ENCODE data around the gene CAST. TPM values are rescaled to one million over a fixed set of nuclear protein-coding genes. Genes with fewer than 3 reads are reported as not detected.
A peak's percentile ranks its signal among the peaks of the same experiment; 100 is the strongest.

Gene CAST
- total RNA-seq, 1 donor from 2014 or later = 239 TPM

DNA sequence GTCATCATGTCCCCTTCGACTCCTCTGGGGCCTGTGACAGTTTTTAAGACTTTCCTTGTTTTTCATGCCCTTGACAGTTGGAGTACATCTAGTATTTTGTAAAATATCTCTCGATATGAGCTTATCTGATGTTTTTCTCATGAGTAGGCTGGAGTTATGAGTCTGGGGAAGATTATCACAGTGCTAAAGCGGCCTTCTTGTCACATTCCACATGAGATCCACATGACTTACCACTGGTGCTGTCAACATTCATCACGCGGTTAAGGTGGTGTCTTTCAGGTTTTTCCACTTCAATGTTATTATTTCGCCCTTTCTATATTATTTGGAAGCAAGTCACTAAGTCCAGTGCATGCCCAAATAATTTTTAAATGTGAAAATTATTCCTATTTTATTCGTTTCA is 17.1 kb upstream of the CAST start:
- no peaks in the 10 kb centered on the region for H3K27me3 Mint-ChIP-seq
- peak overlapping the region; percentile 27 for H3K4me3 Mint-ChIP-seq
- TF ChIP-seq CTCF (conservative IDR thresholded peaks at IDR 0.05) = no peak
- no peak for DNase-seq (ENCODE audit: extremely low spot score, unreplicated experiment)
- H3K4me1 Mint-ChIP-seq (ENCODE audit: unreplicated experiment) = peaks cover 22% of the 10 kb centered on the region
- peak overlapping the region; percentile 85 for H3K27ac Mint-ChIP-seq
- H3K36me3 Mint-ChIP-seq = no peaks in the 10 kb centered on the region
- no peaks in the 10 kb centered on the region for H3K9me3 Mint-ChIP-seq

- Mint-ChIP-seq H3K27ac (peak overlapping the region; percentile 12), H3K4me1 (ENCODE audit: unreplicated experiment) (peaks cover 30% of the 10 kb centered on the region)
- TF ChIP-seq CTCF (conservative IDR thresholded peaks at IDR 0.05) = no peak
These were observed 14.2 kb upstream of the CAST start for GRCh38 chr5:96648023-96648422.

DNA sequence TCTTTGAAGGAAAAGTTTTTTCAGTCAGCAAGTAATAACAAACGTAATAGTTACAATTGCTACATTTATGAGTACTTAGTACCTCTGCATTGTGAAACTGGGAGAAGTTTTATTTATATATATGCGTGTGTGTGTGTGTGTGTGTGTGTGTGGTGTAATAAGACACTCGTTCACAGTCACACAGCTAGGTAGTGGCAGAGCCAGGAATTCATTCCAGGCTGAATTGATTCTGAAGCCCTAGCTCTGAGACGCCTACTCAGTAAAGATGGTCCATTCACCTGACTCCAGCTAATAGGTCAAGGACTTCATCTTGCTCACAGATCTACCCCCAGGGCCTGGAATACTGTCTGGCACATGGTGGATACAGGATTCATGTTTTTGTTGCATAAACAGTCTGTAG is 13.6 kb upstream of the CAST start:
- Mint-ChIP-seq H3K4me3 (no peak overlapping the region), H3K4me1 (ENCODE audit: unreplicated experiment) (peaks cover 30% of the 10 kb centered on the region), H3K9me3 (no peaks in the 10 kb centered on the region), H3K27me3 (no peaks in the 10 kb centered on the region), H3K27ac (peak overlapping the region; percentile 82), H3K36me3 (no peaks in the 10 kb centered on the region)
- TF ChIP-seq CTCF (conservative IDR thresholded peaks at IDR 0.05) = no peak
- DNase-seq (ENCODE audit: extremely low spot score, unreplicated experiment) = no peak

More at GRCh38 chr5:96648023-96648422, 14.2 kb upstream of the CAST start:
- Mint-ChIP-seq H3K27me3 (no peaks in the 10 kb centered on the region), H3K9me3 (no peaks in the 10 kb centered on the region), H3K36me3 (no peaks in the 10 kb centered on the region), H3K4me3 (no peak overlapping the region)
- no peak for DNase-seq (ENCODE audit: extremely low spot score, unreplicated experiment)

DNA sequence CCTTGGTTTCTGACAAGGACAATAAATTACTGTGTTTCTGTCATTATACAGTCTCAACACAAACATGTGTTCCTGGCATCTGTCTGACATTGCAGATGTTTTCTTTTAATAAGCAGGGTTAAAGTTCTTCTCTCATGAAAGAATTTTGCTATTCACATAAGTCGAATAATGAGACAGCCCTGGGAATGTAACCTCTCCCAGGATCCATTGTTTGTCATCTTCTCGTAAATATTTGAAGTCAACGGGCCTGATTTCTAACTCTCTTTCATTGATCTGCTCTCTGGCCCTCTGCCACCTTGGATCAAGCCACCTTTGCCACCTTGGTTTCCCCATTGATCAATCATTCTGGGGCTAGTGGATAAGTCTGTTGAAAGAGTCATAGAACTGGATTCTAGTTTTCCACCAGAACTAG is 12.9 kb upstream of the CAST start:
- H3K4me3 Mint-ChIP-seq = no peak overlapping the region
- no peak for TF ChIP-seq CTCF (conservative IDR thresholded peaks at IDR 0.05)
- peak overlapping the region; percentile 84 for H3K27ac Mint-ChIP-seq
- H3K36me3 Mint-ChIP-seq = no peaks in the 10 kb centered on the region
- DNase-seq (ENCODE audit: extremely low spot score, unreplicated experiment) = no peak
- no peaks in the 10 kb centered on the region for H3K9me3 Mint-ChIP-seq
- H3K27me3 Mint-ChIP-seq = no peaks in the 10 kb centered on the region
- peaks cover 30% of the 10 kb centered on the region for H3K4me1 Mint-ChIP-seq (ENCODE audit: unreplicated experiment)

- Mint-ChIP-seq H3K4me1 (ENCODE audit: unreplicated experiment) (peaks cover 30% of the 10 kb centered on the region), H3K4me3 (no peak overlapping the region), H3K36me3 (no peaks in the 10 kb centered on the region), H3K27ac (peak overlapping the region; percentile 84), H3K9me3 (no peaks in the 10 kb centered on the region), H3K27me3 (no peaks in the 10 kb centered on the region)
- TF ChIP-seq CTCF (conservative IDR thresholded peaks at IDR 0.05) = no peak
- no peak for DNase-seq (ENCODE audit: extremely low spot score, unreplicated experiment)
These were observed 12.3 kb upstream of the CAST start for GRCh38 chr5:96649681-96650540.

Data from type B pancreatic cell (in vitro differentiated cells).